ENCODE measurements around the gene IARS1.
A peak's percentile ranks its signal among the peaks of the same experiment; 100 is the strongest.

IARS1 gene

GRCh38 chr9:92270511-92270910, 23.0 kb downstream of the IARS1 start:
- TF ChIP-seq CTCF (IDR thresholded peaks at IDR 0.05; ENCODE audit: low read depth, low read length, missing control alignments), result no peak

GRCh38 chr9:92266486-92266885, 27.0 kb downstream of the IARS1 start:
- no peak for DNase-seq (ENCODE audit: extremely low read depth, low read depth)
- TF ChIP-seq CTCF (IDR thresholded peaks at IDR 0.05; ENCODE audit: low read depth, low read length, missing control alignments), result no peak
- H3K4me3 ChIP-seq (replicated peaks; ENCODE audit: low read depth, low read length), result no peak overlapping the region

More at GRCh38 chr9:92270511-92270910, 23.0 kb downstream of the IARS1 start:
- DNase-seq (ENCODE audit: extremely low read depth, low read depth), result no peak
- H3K4me3 ChIP-seq (replicated peaks; ENCODE audit: low read depth, low read length), result no peak overlapping the region

- peak; percentile 25 for DNase-seq (ENCODE audit: extremely low read depth, low read depth)
- no peak overlapping the region for H3K4me3 ChIP-seq (replicated peaks; ENCODE audit: low read depth, low read length)
- TF ChIP-seq CTCF (IDR thresholded peaks at IDR 0.05; ENCODE audit: low read depth, low read length, missing control alignments), result no peak
Measured at GRCh38 chr9:92265154-92265553, 28.3 kb downstream of the IARS1 start.

- DNase-seq (ENCODE audit: extremely low read depth, low read depth), result no peak
- TF ChIP-seq CTCF (IDR thresholded peaks at IDR 0.05; ENCODE audit: low read depth, low read length, missing control alignments), result no peak
- no peak overlapping the region for H3K4me3 ChIP-seq (replicated peaks; ENCODE audit: low read depth, low read length)
Measured at GRCh38 chr9:92263131-92263530, 30.4 kb downstream of the IARS1 start.

- no peak for TF ChIP-seq CTCF (IDR thresholded peaks at IDR 0.05; ENCODE audit: low read depth, low read length, missing control alignments)
Measured at GRCh38 chr9:92257327-92257726, 36.2 kb downstream of the IARS1 start.

GRCh38 chr9:92254381-92255337, 38.8 kb downstream of the IARS1 start:
- no peak for DNase-seq (ENCODE audit: extremely low read depth, low read depth)
- TF ChIP-seq CTCF (IDR thresholded peaks at IDR 0.05; ENCODE audit: low read depth, low read length, missing control alignments), result peak; percentile 5
- no peak overlapping the region for H3K4me3 ChIP-seq (replicated peaks; ENCODE audit: low read depth, low read length)

More at GRCh38 chr9:92257327-92257726, 36.2 kb downstream of the IARS1 start:
- H3K4me3 ChIP-seq (replicated peaks; ENCODE audit: low read depth, low read length), result no peak overlapping the region
- no peak for DNase-seq (ENCODE audit: extremely low read depth, low read depth)

Data from HFF-Myc (cell line).